H9 (cell line): Measurements from ENCODE around the gene MICAL3. TPM values are rescaled to one million over a fixed set of nuclear protein-coding genes. Genes with fewer than 3 reads are reported as not detected.

Source experiments
- DNase-seq: peaks from one replicate; pipeline ENCODE4 v3.0.0-alpha.2; 2017
- H2AFZ ChIP-seq: one replicate; pipeline ENCODE4 v1.6.1; 2013; ENCODE audit warnings: mild to moderate bottlenecking, low read length, control low read depth, moderate library complexity
- H2AK5ac ChIP-seq: 2 replicates; pipeline ENCODE4 v1.6.1; 2013; ENCODE audit warnings: low read length, control low read depth, mixed read lengths; ENCODE audit not compliant: insufficient read length
- H2BK120ac ChIP-seq: one replicate; pipeline ENCODE4 v1.6.1; 2013; ENCODE audit warnings: low read depth, mild to moderate bottlenecking, low read length, control low read depth, inconsistent platforms; ENCODE audit not compliant: poor library complexity, severe bottlenecking
- H2BK12ac ChIP-seq: 2 replicates; pipeline ENCODE4 v1.6.1; 2013; ENCODE audit warnings: low read length, control low read depth, mixed read lengths, low read depth; ENCODE audit not compliant: insufficient read length
- H2BK15ac ChIP-seq: 2 replicates; pipeline ENCODE4 v1.6.1; 2013; ENCODE audit warnings: low read depth, low read length, control low read depth
- H2BK20ac ChIP-seq: one replicate; pipeline ENCODE4 v1.6.1; 2013; ENCODE audit warnings: low read depth, mild to moderate bottlenecking, low read length, control low read depth, inconsistent platforms; ENCODE audit not compliant: poor library complexity, severe bottlenecking
- H2BK5ac ChIP-seq: 2 replicates; pipeline ENCODE4 v1.6.1; 2013; ENCODE audit warnings: low read length, control low read depth, mixed read lengths; ENCODE audit not compliant: insufficient read length
- H3K14ac ChIP-seq: 2 replicates; pipeline ENCODE4 v1.6.1; 2013; ENCODE audit warnings: low read length, control low read depth; ENCODE audit not compliant: insufficient read depth
- H3K18ac ChIP-seq: 2 replicates; pipeline ENCODE4 v1.6.1; 2013; ENCODE audit warnings: low read depth, mild to moderate bottlenecking, mixed read lengths, low read length, control low read depth; ENCODE audit not compliant: insufficient read length
- H3K23ac ChIP-seq: 2 replicates; pipeline ENCODE4 v1.6.1; 2013; ENCODE audit warnings: low read length, control low read depth, mixed read lengths, low read depth; ENCODE audit not compliant: insufficient read length
- H3K23me2 ChIP-seq: 2 replicates; pipeline ENCODE4 v1.6.1; 2013; ENCODE audit warnings: low read depth, mild to moderate bottlenecking, mixed read lengths, low read length, control low read depth; ENCODE audit not compliant: insufficient read length, poor library complexity, severe bottlenecking
- H3K27ac ChIP-seq: 2 replicates; pipeline ENCODE4 v1.5.1; 2013; ENCODE audit warnings: low read length, control low read depth, mixed read lengths, low read depth; ENCODE audit not compliant: insufficient read length
- H3K27me3 ChIP-seq: 2 replicates; pipeline ENCODE4 v1.6.1; 2013; ENCODE audit warnings: low read length, control low read depth, inconsistent platforms; ENCODE audit not compliant: insufficient read depth
- H3K4ac ChIP-seq: 2 replicates; pipeline ENCODE4 v1.6.1; 2013; ENCODE audit warnings: low read depth, mild to moderate bottlenecking, control low read depth, inconsistent platforms, low read length, moderate library complexity
- H3K4me1 ChIP-seq: 2 replicates; pipeline ENCODE4 v1.6.1; 2013; ENCODE audit warnings: low read length, control low read depth, inconsistent platforms; ENCODE audit not compliant: insufficient read depth
- H3K4me2 ChIP-seq: 2 replicates; pipeline ENCODE4 v1.6.1; 2013; ENCODE audit warnings: low read length, control low read depth, mixed read lengths; ENCODE audit not compliant: insufficient read length, insufficient read depth
- H3K56ac ChIP-seq: 2 replicates; pipeline ENCODE4 v1.6.1; 2013; ENCODE audit warnings: low read depth, mild to moderate bottlenecking, mixed read lengths, low read length, control low read depth; ENCODE audit not compliant: insufficient read length
- H3K79me1 ChIP-seq: 2 replicates; pipeline ENCODE4 v1.6.1; 2013; ENCODE audit warnings: low read depth, mild to moderate bottlenecking, moderate library complexity, low read length, control low read depth, inconsistent platforms; ENCODE audit not compliant: insufficient read depth, poor library complexity, severe bottlenecking
- H3K79me2 ChIP-seq: 2 replicates; pipeline ENCODE4 v1.6.1; 2013; ENCODE audit warnings: low read length, control low read depth, inconsistent platforms; ENCODE audit not compliant: insufficient read depth
- H3K9ac ChIP-seq: 2 replicates; pipeline ENCODE4 v1.6.1; 2013; ENCODE audit warnings: low read length, control low read depth, mixed read lengths; ENCODE audit not compliant: insufficient read length; ENCODE audit errors: extremely low read depth
- H3K9me3 ChIP-seq: one replicate; pipeline ENCODE4 v1.6.1; 2013; ENCODE audit warnings: low read depth, low read length, inconsistent platforms; ENCODE audit not compliant: control insufficient read depth
- H3T11ph ChIP-seq: one replicate; pipeline ENCODE4 v1.6.1; 2013; ENCODE audit warnings: mild to moderate bottlenecking, low read length, control low read depth, inconsistent platforms
- H4K20me1 ChIP-seq: one replicate; pipeline ENCODE4 v1.6.1; 2013; ENCODE audit not compliant: control insufficient read depth, insufficient read length, insufficient read depth
- H4K5ac ChIP-seq: 2 replicates; pipeline ENCODE4 v1.6.1; 2013; ENCODE audit warnings: low read depth, mild to moderate bottlenecking, mixed read lengths, low read length, control low read depth; ENCODE audit not compliant: insufficient read length
- H4K8ac ChIP-seq: replicated peaks from 2 replicates; pipeline ENCODE4 v1.6.1; 2013; ENCODE audit warnings: low read length, control low read depth, mixed read lengths, low read depth; ENCODE audit not compliant: insufficient read length
- H4K91ac ChIP-seq: 2 replicates; pipeline ENCODE4 v1.6.1; 2013; ENCODE audit warnings: low read depth, mild to moderate bottlenecking, moderate library complexity, mixed read lengths, low read length, control low read depth; ENCODE audit not compliant: insufficient read length
- H3K27ac Mint-ChIP-seq, 3 experiments: 2 replicates in 2 of 3; 3 replicates in 1 of 3; pipeline ENCODE4 v1.8.0; 2020 to 2021; ENCODE audit warnings: mixed read lengths in 3 of 3, mild to moderate bottlenecking in 1 of 3, moderate library complexity in 1 of 3
- H3K27me3 Mint-ChIP-seq: 2 replicates; pipeline ENCODE4 v1.8.0; 2021; ENCODE audit warnings: low read depth, mild to moderate bottlenecking, moderate library complexity, mixed read lengths
- H3K36me3 Mint-ChIP-seq, 3 experiments: 2 replicates in 2 of 3; 3 replicates in 1 of 3; pipeline ENCODE4 v1.8.0; 2020 to 2021; ENCODE audit warnings: low read depth in 3 of 3, mixed read lengths in 3 of 3; ENCODE audit not compliant: insufficient read depth in 1 of 3
- H3K4me1 Mint-ChIP-seq, 2 experiments: 2 replicates each; pipeline ENCODE4 v1.8.0; 2020; ENCODE audit warnings: mixed read lengths in 2 of 2
- H3K4me3 Mint-ChIP-seq, 2 experiments: 2 replicates in 1 of 2; 3 replicates in 1 of 2; pipeline ENCODE4 v1.8.0; 2020 to 2021; ENCODE audit warnings: mild to moderate bottlenecking in 2 of 2, mixed read lengths in 2 of 2, moderate library complexity in 1 of 2
- H3K9me3 Mint-ChIP-seq, 2 experiments: 2 replicates in 1 of 2; 3 replicates in 1 of 2; pipeline ENCODE4 v1.8.0; 2020; ENCODE audit warnings: mild to moderate bottlenecking in 2 of 2, mixed read lengths in 2 of 2, moderate library complexity in 1 of 2
- WGBS: extraction: QIAGEN DNeasy Blood & Tissue Kit; methylation state at CpG from one replicate; pipeline ENCODE4 v1.1.7; 2013; ENCODE audit warnings: missing lambda C conversion rate, low lambda C conversion rate, mixed read lengths; ENCODE audit not compliant: insufficient read length; ENCODE audit errors: extremely low coverage; 5-methylcytosine and 5-hydroxymethylcytosine counted together
- total RNA-seq: library from RNA; stranded (reverse); gene quantifications from 2 replicates; pipeline ENCODE4 v1.2.1, GENCODE V29; 2021
- TF ChIP-seq, protein P1 (sequence below): fragments of 200-600 bp; sonication (generic); conservative IDR thresholded peaks from 3 replicates; pipeline ENCODE4 v1.8.0; 2021; ENCODE audit warnings: antibody characterized with exemption, mild to moderate bottlenecking

Gene MICAL3
- total RNA-seq, 1 experiment from 2014 or later, result 50.2 TPM

DNA sequence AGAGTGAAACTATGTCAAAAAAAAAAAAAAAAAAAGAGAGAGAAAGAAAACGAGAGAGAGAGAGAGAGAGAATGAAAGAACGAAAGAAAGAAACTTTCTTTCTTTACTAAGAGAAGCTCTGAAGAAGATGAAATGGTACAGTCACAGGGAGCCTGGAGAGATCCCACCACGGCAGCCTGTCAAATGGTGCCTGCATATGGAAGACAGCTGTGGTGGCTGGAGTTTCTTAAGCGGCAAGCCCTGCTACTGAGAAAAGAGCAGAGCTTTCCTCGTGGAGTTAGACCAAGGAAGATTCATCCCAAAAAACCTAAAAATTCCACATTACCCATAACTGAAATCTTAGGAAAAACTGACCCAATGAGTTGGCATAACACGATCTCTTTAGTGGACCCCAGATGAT lies 66.7 kb downstream of the MICAL3 start:
- peaks cover 4% of the 10 kb centered on the region; the same call in 1 of the 2 replicates for H3K79me2 ChIP-seq
- H3K23me2 ChIP-seq, result no peaks in the 10 kb centered on the region
- no peak overlapping the region for H3T11ph ChIP-seq
- Mint-ChIP-seq H3K36me3 (peaks cover 0 to 2% (median 0%) of the 10 kb centered on the region in 3 experiments; a peak in 2 of 7 replicates), H3K27me3 (no peaks in the 10 kb centered on the region), H3K9me3 (no peaks in the 10 kb centered on the region), H3K27ac (peak overlapping the region in 1 of 3 experiments; percentile 13; a peak in 2 of 7 replicates), H3K4me3 (no peak overlapping the region), H3K4me1 (peaks cover 30 to 47% of the 10 kb centered on the region in 2 experiments)
- no peak overlapping the region for H2BK120ac ChIP-seq
- H2AFZ ChIP-seq, result no peak overlapping the region
- H2BK12ac ChIP-seq, result no peak overlapping the region
- H4K91ac ChIP-seq, result no peak overlapping the region
- no peak overlapping the region for H3K56ac ChIP-seq
- DNase-seq, result no peak
- no peak overlapping the region for H2BK20ac ChIP-seq
- H3K9me3 ChIP-seq, result no peaks in the 10 kb centered on the region
- no peak overlapping the region for H3K9ac ChIP-seq
- H3K27me3 ChIP-seq, result no peaks in the 10 kb centered on the region
- no peak overlapping the region for H2BK5ac ChIP-seq
- H4K8ac ChIP-seq, result no peak overlapping the region
- no peak overlapping the region for H2BK15ac ChIP-seq
- no peaks in the 10 kb centered on the region for H4K20me1 ChIP-seq
- H2AK5ac ChIP-seq, result no peak overlapping the region
- H3K79me1 ChIP-seq, result peaks cover 6% of the 10 kb centered on the region
- no peak overlapping the region for H3K4ac ChIP-seq
- no CpG with 5 or more reads among the region's 6 CpGs for WGBS
- 0 out of 2 replicates have a peak, but pooled peaks cover 3% of the 10 kb centered on the region for H3K4me1 ChIP-seq
- H3K23ac ChIP-seq, result no peak overlapping the region
- H3K14ac ChIP-seq, result no peak overlapping the region
- no peak overlapping the region for H4K5ac ChIP-seq
- H3K27ac ChIP-seq, result no peak overlapping the region
- H3K18ac ChIP-seq, result no peak overlapping the region
- TF ChIP-seq, protein P1, sequence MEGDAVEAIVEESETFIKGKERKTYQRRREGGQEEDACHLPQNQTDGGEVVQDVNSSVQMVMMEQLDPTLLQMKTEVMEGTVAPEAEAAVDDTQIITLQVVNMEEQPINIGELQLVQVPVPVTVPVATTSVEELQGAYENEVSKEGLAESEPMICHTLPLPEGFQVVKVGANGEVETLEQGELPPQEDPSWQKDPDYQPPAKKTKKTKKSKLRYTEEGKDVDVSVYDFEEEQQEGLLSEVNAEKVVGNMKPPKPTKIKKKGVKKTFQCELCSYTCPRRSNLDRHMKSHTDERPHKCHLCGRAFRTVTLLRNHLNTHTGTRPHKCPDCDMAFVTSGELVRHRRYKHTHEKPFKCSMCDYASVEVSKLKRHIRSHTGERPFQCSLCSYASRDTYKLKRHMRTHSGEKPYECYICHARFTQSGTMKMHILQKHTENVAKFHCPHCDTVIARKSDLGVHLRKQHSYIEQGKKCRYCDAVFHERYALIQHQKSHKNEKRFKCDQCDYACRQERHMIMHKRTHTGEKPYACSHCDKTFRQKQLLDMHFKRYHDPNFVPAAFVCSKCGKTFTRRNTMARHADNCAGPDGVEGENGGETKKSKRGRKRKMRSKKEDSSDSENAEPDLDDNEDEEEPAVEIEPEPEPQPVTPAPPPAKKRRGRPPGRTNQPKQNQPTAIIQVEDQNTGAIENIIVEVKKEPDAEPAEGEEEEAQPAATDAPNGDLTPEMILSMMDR, result no peak
- H3K4me2 ChIP-seq, result no peak overlapping the region
